ENCODE measurements around the gene UBTF.

The UBTF gene

GRCh38 chr17:44218344-44219107, 949 bp downstream of the UBTF start:
- Histone ChIP-seq H3K27me3 (ENCODE audit: insufficient read depth, low read depth, severe bottlenecking) (no peaks in the 10 kb centered on the region), H3K4me3 (ENCODE audit: low read depth, low read length) (peak overlapping the region; percentile 65), H3K9me3 (ENCODE audit: severe bottlenecking) (no peaks in the 10 kb centered on the region), H3K27ac (peak overlapping the region; percentile 99), H3K36me3 (peaks cover 55% of the 10 kb centered on the region)
- TF ChIP-seq, protein P1, sequence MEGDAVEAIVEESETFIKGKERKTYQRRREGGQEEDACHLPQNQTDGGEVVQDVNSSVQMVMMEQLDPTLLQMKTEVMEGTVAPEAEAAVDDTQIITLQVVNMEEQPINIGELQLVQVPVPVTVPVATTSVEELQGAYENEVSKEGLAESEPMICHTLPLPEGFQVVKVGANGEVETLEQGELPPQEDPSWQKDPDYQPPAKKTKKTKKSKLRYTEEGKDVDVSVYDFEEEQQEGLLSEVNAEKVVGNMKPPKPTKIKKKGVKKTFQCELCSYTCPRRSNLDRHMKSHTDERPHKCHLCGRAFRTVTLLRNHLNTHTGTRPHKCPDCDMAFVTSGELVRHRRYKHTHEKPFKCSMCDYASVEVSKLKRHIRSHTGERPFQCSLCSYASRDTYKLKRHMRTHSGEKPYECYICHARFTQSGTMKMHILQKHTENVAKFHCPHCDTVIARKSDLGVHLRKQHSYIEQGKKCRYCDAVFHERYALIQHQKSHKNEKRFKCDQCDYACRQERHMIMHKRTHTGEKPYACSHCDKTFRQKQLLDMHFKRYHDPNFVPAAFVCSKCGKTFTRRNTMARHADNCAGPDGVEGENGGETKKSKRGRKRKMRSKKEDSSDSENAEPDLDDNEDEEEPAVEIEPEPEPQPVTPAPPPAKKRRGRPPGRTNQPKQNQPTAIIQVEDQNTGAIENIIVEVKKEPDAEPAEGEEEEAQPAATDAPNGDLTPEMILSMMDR (IDR thresholded peaks at IDR 0.05; ENCODE audit: low read depth, low read length), result peak; percentile 73
- DNase-seq, result peak; percentile 93

DNA sequence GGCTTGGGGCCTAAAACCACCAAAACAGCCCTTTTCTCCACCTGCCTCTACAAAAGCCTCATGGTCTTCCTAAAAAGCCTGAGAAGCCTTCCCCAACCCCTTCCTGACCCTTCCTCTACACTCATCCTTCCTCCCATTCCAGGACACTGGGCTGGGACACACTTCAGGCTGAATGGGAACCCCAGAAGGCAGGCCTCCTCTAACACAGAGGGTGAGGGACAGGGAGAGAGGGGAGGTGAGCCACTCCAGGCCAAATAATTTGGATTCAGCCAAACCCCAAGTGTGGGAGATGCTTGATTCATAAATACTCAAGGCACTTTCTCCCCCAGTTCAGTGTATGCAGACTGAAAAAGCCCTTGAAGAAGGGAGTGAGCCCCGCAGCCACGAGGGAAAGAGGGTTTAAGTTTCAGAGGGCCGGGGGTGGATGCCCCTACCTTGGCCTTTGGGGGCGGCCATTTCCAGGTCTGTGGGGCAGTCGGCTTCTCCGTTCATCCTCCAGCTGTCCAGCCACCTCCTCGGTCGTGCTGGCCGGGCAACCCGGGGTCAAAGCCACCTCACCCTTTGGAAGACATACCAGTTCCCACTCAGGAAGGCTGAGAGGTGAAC, 1.6 kb downstream of the UBTF start:
- peak overlapping the region; percentile 99 for H3K27ac ChIP-seq
- TF ChIP-seq, protein P1 (IDR thresholded peaks at IDR 0.05; ENCODE audit: low read depth, low read length), result no peak
- DNase-seq, result no peak
- H3K36me3 ChIP-seq, result peaks cover 58% of the 10 kb centered on the region
- no peaks in the 10 kb centered on the region for H3K9me3 ChIP-seq (ENCODE audit: severe bottlenecking)
- H3K4me3 ChIP-seq (ENCODE audit: low read depth, low read length), result peak overlapping the region; percentile 65
- H3K27me3 ChIP-seq (ENCODE audit: insufficient read depth, low read depth, severe bottlenecking), result no peaks in the 10 kb centered on the region

DNA sequence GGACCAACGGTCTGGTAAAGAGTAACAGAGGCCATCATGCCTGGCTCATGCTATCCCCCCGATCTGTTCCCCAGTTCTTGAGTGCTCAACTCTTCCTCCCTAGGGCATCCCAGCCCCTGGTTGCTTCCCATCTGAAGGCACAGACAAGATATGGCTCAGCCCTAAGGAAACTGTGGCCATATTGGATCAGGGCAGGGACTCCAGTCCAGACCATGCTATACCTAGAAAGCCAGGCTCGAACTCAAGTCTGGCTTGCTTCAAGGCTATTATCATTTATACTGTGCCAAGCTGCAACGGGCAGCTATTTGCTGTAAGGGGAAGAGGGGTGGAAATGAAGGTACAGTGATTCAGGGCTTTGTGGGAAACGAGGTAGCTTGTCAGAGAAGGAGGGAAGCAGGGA, 2.8 kb downstream of the UBTF start:
- H3K36me3 ChIP-seq, result peaks cover 60% of the 10 kb centered on the region
- H3K27ac ChIP-seq, result no peak overlapping the region; the same call in 1 of the 2 replicates
- no peaks in the 10 kb centered on the region for H3K9me3 ChIP-seq (ENCODE audit: severe bottlenecking)
- no peak for DNase-seq
- H3K27me3 ChIP-seq (ENCODE audit: insufficient read depth, low read depth, severe bottlenecking), result no peaks in the 10 kb centered on the region
- TF ChIP-seq, protein P1 (IDR thresholded peaks at IDR 0.05; ENCODE audit: low read depth, low read length), result no peak
- no peak overlapping the region for H3K4me3 ChIP-seq (ENCODE audit: low read depth, low read length)

- TF ChIP-seq, protein P1 (IDR thresholded peaks at IDR 0.05; ENCODE audit: low read depth, low read length), result no peak
- Histone ChIP-seq H3K4me3 (ENCODE audit: low read depth, low read length) (no peak overlapping the region), H3K36me3 (peaks cover 65% of the 10 kb centered on the region), H3K27me3 (ENCODE audit: insufficient read depth, low read depth, severe bottlenecking) (no peaks in the 10 kb centered on the region), H3K9me3 (ENCODE audit: severe bottlenecking) (no peaks in the 10 kb centered on the region), H3K27ac (no peak overlapping the region)
- no peak for DNase-seq
Measured at GRCh38 chr17:44216173-44216572, 3.3 kb downstream of the UBTF start.

GRCh38 chr17:44214896-44215295, 4.6 kb downstream of the UBTF start:
- no peak overlapping the region for H3K4me3 ChIP-seq (ENCODE audit: low read depth, low read length)
- DNase-seq, result no peak
- H3K36me3 ChIP-seq, result peaks cover 69% of the 10 kb centered on the region
- H3K27ac ChIP-seq, result no peak overlapping the region
- H3K9me3 ChIP-seq (ENCODE audit: severe bottlenecking), result no peaks in the 10 kb centered on the region
- TF ChIP-seq, protein P1 (IDR thresholded peaks at IDR 0.05; ENCODE audit: low read depth, low read length), result no peak
- H3K27me3 ChIP-seq (ENCODE audit: insufficient read depth, low read depth, severe bottlenecking), result no peaks in the 10 kb centered on the region
